HepG2 (cell line): ENCODE data around the gene C1QTNF1. TPM values are rescaled to one million over a fixed set of nuclear protein-coding genes. Genes with fewer than 3 reads are reported as not detected.

Experiments
- ATAC-seq: fragments of 200-7000 bp; cut with Tn5 transposase; 3 replicates; pipeline ENCODE4 v1.9.1; 2020; ENCODE audit warnings: mild to moderate bottlenecking, moderate library complexity
- BruUV-seq: library from RNA; stranded (reverse); fragments of 400-500 nt; replicated peaks from 2 replicates; lab custom pipeline; 2021; lab: Mats Ljungman, UMichigan
- CTCF ChIA-PET: fragments of 300-600 bp; formaldehyde crosslinking; extraction: SDS; loops from one replicate; lab custom pipeline; 2021; ENCODE audit warnings: low total read pairs, inconsistent platforms, low intra/inter-chr PET ratio; lab: Yijun Ruan, JAX
- POLR2A ChIA-PET: fragments of 350-600 bp; sonication (Branson Sonifier 250); formaldehyde crosslinking; loops from one replicate; lab custom pipeline; 2020; ENCODE audit warnings: antibody characterized with exemption, inconsistent platforms; lab: Yijun Ruan, JAX
- DNase-seq: peaks from one replicate; pipeline ENCODE4 v3.0.0-alpha.2; 2015; ENCODE audit warnings: low spot score
- FAIRE-seq: peaks from 3 replicates; lab custom pipeline; 2011; peaks lifted over from hg19 to GRCh38; lab: Jason Lieb, UNC
- H2AFZ ChIP-seq: one replicate; pipeline ENCODE4 v1.6.1; 2011; ENCODE audit warnings: low read length, inconsistent platforms
- H3K27ac ChIP-seq: fragments of 300-600 bp; 3 replicates; pipeline ENCODE4 v1.8.0; 2011; ENCODE audit warnings: mixed run types, mild to moderate bottlenecking, mixed read lengths, low read length, inconsistent platforms; ENCODE audit not compliant: insufficient read depth; ENCODE audit errors: extremely low read length
- H3K27me3 ChIP-seq, 2 experiments: fragments of 200-600 bp in 1 of 2; 2 replicates in 1 of 2; 3 replicates in 1 of 2; pipeline versions ENCODE4 v1.6.0 to v1.8.0; 2011; ENCODE audit warnings: low read length in 2 of 2, mild to moderate bottlenecking in 2 of 2, moderate library complexity in 2 of 2, inconsistent platforms in 1 of 2; ENCODE audit not compliant: insufficient read depth in 2 of 2, control insufficient read depth in 1 of 2
- H3K36me3 ChIP-seq, 2 experiments: fragments of 200-600 bp in 1 of 2; replicated peaks in 1 of 2; 2 replicates in 1 of 2; 3 replicates in 1 of 2; pipeline versions ENCODE4 v1.5.1 to v1.8.0; 2011; ENCODE audit warnings: low read length in 2 of 2, inconsistent platforms in 1 of 2; ENCODE audit not compliant: insufficient read depth in 2 of 2, control insufficient read depth in 1 of 2
- H3K4me1 ChIP-seq: 2 replicates; pipeline ENCODE4 v1.5.1; 2012; ENCODE audit warnings: low read length, inconsistent platforms; ENCODE audit not compliant: insufficient read depth
- H3K4me2 ChIP-seq: 2 replicates; pipeline ENCODE4 v1.6.0; 2011; ENCODE audit warnings: low read depth, low read length, inconsistent platforms
- H3K4me3 ChIP-seq, 3 experiments: fragments of 200-600 bp in 1 of 3; sonication (generic), shearing (Covaris generic) in 1 of 3; replicated peaks in 1 of 3; 2 replicates each; pipeline ENCODE4 v1.5.1; 2011 to 2016; ENCODE audit warnings: low read length in 3 of 3, inconsistent platforms in 2 of 3, low read depth in 2 of 3, mild to moderate bottlenecking in 2 of 3, control low read depth in 1 of 3, mixed read lengths in 1 of 3; ENCODE audit not compliant: insufficient read depth in 1 of 3
- H3K79me2 ChIP-seq: one replicate; pipeline ENCODE4 v1.6.1; 2011; ENCODE audit warnings: low read length, inconsistent platforms; ENCODE audit not compliant: insufficient read depth
- H3K9ac ChIP-seq: 2 replicates; pipeline ENCODE4 v1.6.0; 2011; ENCODE audit warnings: mild to moderate bottlenecking, low read depth, low read length, inconsistent platforms; ENCODE audit not compliant: insufficient read depth
- H3K9me3 ChIP-seq: 2 replicates; pipeline ENCODE4 v1.5.1; 2012; ENCODE audit warnings: mild to moderate bottlenecking, low read length
- H4K20me1 ChIP-seq: 2 replicates; pipeline ENCODE4 v1.6.0; 2011; ENCODE audit warnings: inconsistent platforms, mild to moderate bottlenecking, low read length, moderate library complexity; ENCODE audit not compliant: insufficient read depth
- ELF4 ChIP-seq: sonication (generic); formaldehyde crosslinking; IDR thresholded peaks from 2 replicates; pipeline ENCODE4 v1.5.0; 2020; ENCODE audit warnings: missing genetic modification reagents, mild to moderate bottlenecking, moderate library complexity, borderline replicate concordance
- MTA1 ChIP-seq: sonication (generic); formaldehyde crosslinking; IDR thresholded peaks from 2 replicates; pipeline ENCODE4 v1.4.0; 2020; ENCODE audit warnings: missing genetic modification reagents, mild to moderate bottlenecking, borderline replicate concordance
- NFIB ChIP-seq: sonication (generic); formaldehyde crosslinking; IDR thresholded peaks from 2 replicates; pipeline ENCODE4 v1.9.0; 2021; ENCODE audit warnings: missing genetic modification reagents, mild to moderate bottlenecking, borderline replicate concordance
- RBFOX2 ChIP-seq: fragments of 200-400 bp; formaldehyde crosslinking; IDR thresholded peaks from 2 replicates; pipeline ENCODE4 v1.6.1; 2017; ENCODE audit warnings: low read depth, mild to moderate bottlenecking, low read length
- ZNF619 ChIP-seq: sonication (generic); formaldehyde crosslinking; IDR thresholded peaks from 2 replicates; pipeline ENCODE4 v1.4.0; 2020; ENCODE audit warnings: mild to moderate bottlenecking, missing genetic modification reagents
- ZNF878 ChIP-seq: sonication (generic); formaldehyde crosslinking; IDR thresholded peaks from 2 replicates; pipeline ENCODE4 v1.8.1; 2023; ENCODE audit warnings: mild to moderate bottlenecking, missing genetic modification reagents, moderate library complexity
- ZSCAN29 ChIP-seq: sonication (generic); formaldehyde crosslinking; conservative IDR thresholded peaks from 2 replicates; pipeline ENCODE4 v1.4.0; 2020; ENCODE audit warnings: mild to moderate bottlenecking, missing genetic modification reagents
- WGBS: methylation state at CpG from one replicate; pipeline ENCODE4 v1.1.6; 2017; ENCODE audit warnings: low lambda C conversion rate; 5-methylcytosine and 5-hydroxymethylcytosine counted together
- in situ Hi-C: cut with HindIII; loops from 2 replicates; pipeline ENCODE4 v1.10.0; 2017; ENCODE audit warnings: low pct_unique_long_range_greater_than_20kb; ENCODE audit not compliant: extremely low pct_ligation_motif_present
- intact Hi-C: fragments of 100-400 bp; cut with micrococcal nuclease; formaldehyde crosslinking; loops from one replicate; pipeline ENCODE4 v1.10.0; 2022; ENCODE audit not compliant: unreplicated experiment
- polyA plus RNA-seq, 8 experiments: library from polyadenylated mRNA; depleted of rRNA in 3 of 8; stranded (reverse) in 7 of 8; unstranded in 1 of 8; fragments of >200 nt; fragmentation: Illumina TruSeq in 4 of 8; extraction: Trizol in 4 of 8; gene quantifications; 2 replicates each; pipeline versions ENCODE4 v1.2.1 to v1.2.3, GENCODE V29; 2011 to 2016; ENCODE audit warnings: low read depth in 4 of 8, missing spikeins in 1 of 8, mixed read lengths in 1 of 8; ENCODE audit not compliant: insufficient read depth in 1 of 8
- total RNA-seq, 5 experiments: library from RNA; depleted of rRNA; stranded (reverse); fragments of >200 nt; fragmentation: Illumina TruSeq; extraction: Trizol; gene quantifications; 2 replicates each; pipeline ENCODE4 v1.2.3, GENCODE V29; 2016; ENCODE audit warnings: low read depth in 1 of 5

The C1QTNF1 gene
- total and polyA plus RNA-seq, 2 of the 13 experiments (the other 11 are each of a cell fraction or from before 2014, with no cell fraction given) = 0.18 to 0.86 TPM

DNA sequence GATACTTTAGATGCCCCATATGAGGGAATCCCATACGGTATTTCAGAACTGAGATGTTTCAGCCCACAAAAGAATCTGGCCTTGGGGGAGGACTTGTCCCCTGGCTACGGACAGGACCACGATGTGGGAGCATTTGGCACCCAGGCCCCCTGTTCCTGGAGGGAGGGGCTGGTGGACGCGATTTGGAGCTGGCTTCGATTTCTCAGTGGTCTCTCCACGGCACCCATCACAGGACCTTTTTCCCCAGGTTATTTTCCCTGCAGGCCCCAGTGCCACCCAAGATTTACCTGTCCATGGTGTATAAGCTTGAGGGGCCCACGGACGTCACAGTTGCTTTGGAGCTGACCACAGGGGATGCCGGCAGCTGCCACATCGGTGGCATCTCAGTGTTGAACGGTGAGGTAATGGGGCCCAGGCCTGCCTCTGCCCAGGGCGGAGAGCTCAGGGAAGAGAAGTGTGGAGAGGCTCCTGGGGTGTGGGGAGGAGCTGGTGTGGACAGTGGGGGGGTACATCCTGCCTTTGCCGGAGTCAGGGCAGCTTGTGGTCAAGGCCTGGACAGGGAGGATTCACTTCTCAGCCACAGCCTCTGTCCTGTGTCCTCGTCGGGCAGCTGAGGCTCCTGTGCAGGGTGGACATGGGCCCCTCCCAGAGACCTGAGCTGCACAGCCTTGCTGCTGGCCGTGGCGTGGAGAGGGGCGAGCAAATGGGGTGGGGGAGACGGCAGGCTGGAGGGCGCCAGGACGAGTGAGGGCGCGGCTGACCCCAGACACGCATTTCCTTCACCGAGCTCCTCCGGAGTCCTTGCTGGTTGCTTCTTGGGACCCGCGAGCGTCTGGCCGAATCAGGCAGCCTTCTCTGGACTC is 60.6 kb downstream of the C1QTNF1 start:
- POLR2A ChIA-PET = interaction anchor here (1.0 to 1.2 kb wide), 2 partner anchors 10 to 57 kb away, joined by 3 to 4 read pairs; partner anchors contain the start of gene ENGASE
- no peak overlapping the region for H3K27ac ChIP-seq
- H3K27me3 ChIP-seq = no peaks in the 10 kb centered on the region
- peaks cover 19 to 32% of the 10 kb centered on the region in 2 experiments; a peak in 4 of 5 replicates for H3K36me3 ChIP-seq
- no peak for DNase-seq
- H3K4me3 ChIP-seq = no peak overlapping the region
- H4K20me1 ChIP-seq = peaks cover 11% of the 10 kb centered on the region; the same call in 1 of the 2 replicates
- intact Hi-C loops (no loop called here), in situ Hi-C loops (loop anchor here (5.0 kb wide), 2 partner anchors 37 to 303 kb away; no protein-coding TSS in a partner anchor)
- no peak overlapping the region for H3K9ac ChIP-seq
- H2AFZ ChIP-seq = no peak overlapping the region
- TF ChIP-seq ZSCAN29 (no peak), ZNF878 (no peak), ELF4 (CRISPR knock-in tag) (no peak), NFIB (CRISPR knock-in tag) (no peak), RBFOX2 (0 out of 2 replicates have a peak, but pooled peaks have one; percentile 10), ZNF619 (CRISPR knock-in tag) (no peak), MTA1 (CRISPR knock-in tag) (no peak)
- no peak for FAIRE-seq
- no peak overlapping the region for H3K4me2 ChIP-seq
- ATAC-seq = no peak
- CTCF ChIA-PET = no interaction called here
- no peaks in the 10 kb centered on the region for H3K4me1 ChIP-seq
- 97% methylated on average over 23 of the region's 31 CpGs for WGBS
- no peaks in the 10 kb centered on the region for H3K79me2 ChIP-seq
- H3K9me3 ChIP-seq = no peaks in the 10 kb centered on the region
- BruUV-seq = no TSS peak
